Mesendoderm (in vitro differentiated cells): ENCODE measurements around the gene TBC1D3B.
"Not testable (repeated sequence)": the region's sequence is repeated elsewhere in the genome, so short reads cannot be mapped to it uniquely, and the experiment has no call there.

Source experiments
- DNase-seq: peaks from one replicate; pipeline ENCODE4 v3.0.0; 2013
- H2AK5ac ChIP-seq: 2 replicates; pipeline ENCODE4 v1.6.1; 2013; ENCODE audit warnings: low read length, inconsistent platforms
- H2BK120ac ChIP-seq: 2 replicates; pipeline ENCODE4 v1.6.1; 2013; ENCODE audit warnings: low read depth, mild to moderate bottlenecking, low read length, moderate library complexity, mixed read lengths
- H2BK15ac ChIP-seq: replicated peaks from 2 replicates; pipeline ENCODE4 v1.6.1; 2013; ENCODE audit warnings: low read depth, mild to moderate bottlenecking, moderate library complexity
- H2BK5ac ChIP-seq: 2 replicates; pipeline ENCODE4 v1.6.1; 2013; ENCODE audit warnings: low read length, inconsistent platforms
- H3K18ac ChIP-seq: 2 replicates; pipeline ENCODE4 v1.6.1; 2013; ENCODE audit warnings: mild to moderate bottlenecking, low read length, mixed read lengths
- H3K23ac ChIP-seq: one replicate; pipeline ENCODE4 v1.6.1; 2013; ENCODE audit warnings: low read length
- H3K27ac ChIP-seq: 2 replicates; pipeline ENCODE4 v1.5.1; 2013; ENCODE audit warnings: low read depth, mild to moderate bottlenecking, inconsistent platforms, low read length, moderate library complexity
- H3K27me3 ChIP-seq: 2 replicates; pipeline ENCODE4 v1.6.1; 2013; ENCODE audit warnings: low read length, control low read depth, mild to moderate bottlenecking, inconsistent platforms; ENCODE audit not compliant: insufficient read depth, poor library complexity
- H3K36me3 ChIP-seq: 2 replicates; pipeline ENCODE4 v1.6.1; 2013; ENCODE audit warnings: low read length, inconsistent platforms; ENCODE audit not compliant: control insufficient read depth, insufficient read depth
- H3K4ac ChIP-seq: one replicate; pipeline ENCODE4 v1.6.1; 2013; ENCODE audit warnings: low read depth, mild to moderate bottlenecking, low read length, moderate library complexity
- H3K4me1 ChIP-seq: 2 replicates; pipeline ENCODE4 v1.6.1; 2013; ENCODE audit warnings: low read depth, low read length, inconsistent platforms; ENCODE audit not compliant: control insufficient read depth
- H3K4me2 ChIP-seq: 2 replicates; pipeline ENCODE4 v1.6.1; 2013; ENCODE audit warnings: low read length
- H3K4me3 ChIP-seq: 2 replicates; pipeline ENCODE4 v1.5.1; 2013; ENCODE audit warnings: mild to moderate bottlenecking, low read length
- H3K56ac ChIP-seq: one replicate; pipeline ENCODE4 v1.6.1; 2013; ENCODE audit warnings: low read length
- H3K79me1 ChIP-seq: 2 replicates; pipeline ENCODE4 v1.6.1; 2013; ENCODE audit warnings: low read length, inconsistent platforms
- H3K79me2 ChIP-seq: 2 replicates; pipeline ENCODE4 v1.6.1; 2013; ENCODE audit warnings: mild to moderate bottlenecking, low read length; ENCODE audit not compliant: control insufficient read depth, insufficient read depth
- H3K9ac ChIP-seq: 2 replicates; pipeline ENCODE4 v1.6.1; 2013; ENCODE audit warnings: low read length, inconsistent platforms
- H4K5ac ChIP-seq: one replicate; pipeline ENCODE4 v1.6.1; 2013; ENCODE audit warnings: low read length
- H4K8ac ChIP-seq: one replicate; pipeline ENCODE4 v1.6.1; 2013; ENCODE audit warnings: low read depth, mild to moderate bottlenecking, control low read depth, low read length, moderate library complexity
- WGBS: extraction: QIAGEN DNeasy Blood & Tissue Kit; methylation state at CpG from one replicate; pipeline ENCODE4 v1.1.7; 2013; ENCODE audit warnings: low lambda C conversion rate, missing lambda C conversion rate; ENCODE audit not compliant: insufficient coverage; ENCODE audit errors: extremely low coverage; 5-methylcytosine and 5-hydroxymethylcytosine counted together

The TBC1D3B gene

DNA sequence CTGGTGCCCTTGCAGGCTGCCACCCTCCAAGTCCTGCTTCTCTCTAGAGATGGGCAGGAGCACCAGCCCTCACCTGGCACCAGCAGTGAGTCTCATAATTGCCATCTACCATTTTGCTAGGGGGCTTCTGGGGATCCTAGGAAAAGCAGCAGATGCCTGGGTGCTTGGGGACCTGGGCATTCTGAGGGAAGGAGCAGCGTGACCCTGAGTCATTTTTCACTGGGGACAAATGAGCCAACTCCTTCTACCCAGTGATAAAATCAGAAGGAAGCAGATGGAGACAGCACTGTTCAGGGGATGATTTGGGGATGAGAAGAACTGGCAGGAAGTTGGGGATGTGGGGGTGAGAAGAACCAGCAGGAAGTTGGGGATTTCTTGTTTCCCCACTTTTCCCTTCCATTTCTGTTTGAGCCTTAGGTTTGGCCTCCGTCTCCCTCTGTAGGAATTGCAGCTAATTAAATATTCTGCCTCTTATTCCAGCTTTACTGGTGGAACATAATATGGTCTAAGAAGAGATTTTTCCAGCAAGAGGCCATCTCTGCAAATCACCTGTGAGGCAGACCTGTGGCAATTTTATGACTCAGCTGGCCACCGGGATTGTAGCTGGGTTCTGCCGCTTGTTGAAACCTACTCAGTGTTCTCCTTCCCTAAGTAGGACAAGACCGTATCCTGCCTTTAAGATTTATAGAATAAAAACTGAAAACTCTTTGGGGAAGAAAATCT, 11.7 kb upstream of the TBC1D3B start:
- not testable (repeated sequence) for H3K4me1 ChIP-seq, H2BK5ac ChIP-seq, H3K79me1 ChIP-seq, H4K8ac ChIP-seq, H3K23ac ChIP-seq, H3K27ac ChIP-seq, H3K18ac ChIP-seq, H2AK5ac ChIP-seq, H3K9ac ChIP-seq, H3K4me2 ChIP-seq, H4K5ac ChIP-seq, H2BK120ac ChIP-seq, H3K56ac ChIP-seq, H3K36me3 ChIP-seq, H3K79me2 ChIP-seq, H3K4me3 ChIP-seq, H3K27me3 ChIP-seq, H2BK15ac ChIP-seq, DNase-seq, H3K4ac ChIP-seq
- WGBS = no CpG with 5 or more reads among the region's 5 CpGs

DNA sequence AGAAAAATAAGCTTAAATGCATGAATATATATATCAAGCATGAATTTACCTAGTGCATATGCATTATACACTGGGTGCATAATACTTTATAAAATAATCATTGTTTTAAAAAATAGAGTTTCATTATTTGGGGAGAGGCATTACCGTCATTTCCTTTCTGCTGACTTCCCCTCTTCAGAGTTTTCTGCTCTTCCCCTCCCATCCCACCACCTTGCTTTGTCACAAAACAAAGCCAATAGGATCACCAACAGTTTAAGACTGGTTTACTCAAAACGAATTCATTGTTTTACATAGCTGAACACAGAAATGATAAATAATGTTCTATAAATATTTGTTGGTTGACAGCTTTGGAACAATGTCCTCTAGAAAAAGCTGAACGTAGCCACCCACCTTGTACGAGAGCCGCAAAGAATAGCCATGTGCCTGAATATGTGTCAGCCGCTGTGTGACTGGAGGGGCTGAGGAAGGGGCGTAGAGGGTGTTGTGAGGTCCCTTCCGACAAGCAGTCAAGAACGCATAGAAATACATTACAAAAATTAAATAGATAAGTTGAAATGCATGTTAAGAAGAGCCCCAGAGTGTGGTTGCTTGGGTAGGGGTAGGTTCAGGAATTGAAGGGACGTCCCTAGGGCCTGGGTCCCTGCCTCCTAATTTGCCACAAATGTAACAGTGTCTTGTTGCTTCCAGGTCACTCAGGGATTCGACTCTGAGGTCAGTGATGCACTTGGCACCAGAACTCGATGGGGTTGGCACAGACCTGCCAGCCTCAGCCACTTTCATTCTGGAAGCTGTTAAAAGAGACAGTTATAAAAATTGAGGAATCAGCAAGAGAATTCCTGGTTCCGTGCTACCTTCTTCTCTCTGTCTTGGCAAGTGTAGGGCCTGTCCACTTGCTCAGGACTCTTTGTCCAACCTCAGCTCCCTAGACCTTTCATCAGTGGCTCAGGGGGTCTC, 10.7 kb upstream of the TBC1D3B start:
- not testable (repeated sequence) for H2BK5ac ChIP-seq, H3K79me1 ChIP-seq, H3K4me2 ChIP-seq, H2BK120ac ChIP-seq, H3K27ac ChIP-seq, H3K4me1 ChIP-seq, H3K9ac ChIP-seq, H3K56ac ChIP-seq, H2AK5ac ChIP-seq, DNase-seq, H3K79me2 ChIP-seq, H3K4me3 ChIP-seq, H3K18ac ChIP-seq, H3K36me3 ChIP-seq, H3K4ac ChIP-seq, H4K8ac ChIP-seq, H2BK15ac ChIP-seq, H3K23ac ChIP-seq, H4K5ac ChIP-seq, H3K27me3 ChIP-seq
- no CpG with 5 or more reads among the region's 13 CpGs for WGBS

DNA sequence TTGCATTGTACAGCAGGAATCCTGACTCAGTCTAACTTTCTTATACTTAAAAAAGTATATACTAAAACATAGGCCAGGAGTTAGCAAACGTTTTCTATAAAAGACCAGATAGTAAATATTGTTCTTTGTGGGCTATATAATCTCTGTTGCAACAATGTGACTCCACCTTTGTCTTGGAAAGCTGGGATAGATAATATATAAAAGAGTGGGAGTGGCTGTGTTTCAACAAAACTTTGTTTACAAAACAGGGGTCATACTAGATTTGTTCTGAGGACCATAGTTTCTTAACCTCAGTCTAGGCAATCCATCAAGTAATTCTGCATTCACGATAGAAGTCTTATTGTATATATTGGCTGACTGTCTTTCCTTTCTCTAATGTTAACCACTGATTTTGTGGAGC, 9.0 kb upstream of the TBC1D3B start:
- H3K27ac ChIP-seq = no peak overlapping the region
- no peaks in the 10 kb centered on the region for H3K79me2 ChIP-seq
- H3K4me1 ChIP-seq = no peaks in the 10 kb centered on the region
- H2BK5ac ChIP-seq = no peak overlapping the region
- no CpG with 5 or more reads among the region's 2 CpGs for WGBS
- H2AK5ac ChIP-seq = no peak overlapping the region
- no peak overlapping the region for H2BK15ac ChIP-seq
- H3K27me3 ChIP-seq = no peaks in the 10 kb centered on the region
- H4K8ac ChIP-seq = no peak overlapping the region
- H3K56ac ChIP-seq = no peak overlapping the region
- H3K18ac ChIP-seq = no peak overlapping the region
- no peak overlapping the region for H3K4ac ChIP-seq
- no peak overlapping the region for H3K4me2 ChIP-seq
- H2BK120ac ChIP-seq = no peak overlapping the region
- H3K4me3 ChIP-seq = no peak overlapping the region
- DNase-seq = no peak
- no peaks in the 10 kb centered on the region for H3K79me1 ChIP-seq
- no peak overlapping the region for H4K5ac ChIP-seq
- no peak overlapping the region for H3K9ac ChIP-seq
- H3K36me3 ChIP-seq = no peaks in the 10 kb centered on the region
- H3K23ac ChIP-seq = no peak overlapping the region

DNA sequence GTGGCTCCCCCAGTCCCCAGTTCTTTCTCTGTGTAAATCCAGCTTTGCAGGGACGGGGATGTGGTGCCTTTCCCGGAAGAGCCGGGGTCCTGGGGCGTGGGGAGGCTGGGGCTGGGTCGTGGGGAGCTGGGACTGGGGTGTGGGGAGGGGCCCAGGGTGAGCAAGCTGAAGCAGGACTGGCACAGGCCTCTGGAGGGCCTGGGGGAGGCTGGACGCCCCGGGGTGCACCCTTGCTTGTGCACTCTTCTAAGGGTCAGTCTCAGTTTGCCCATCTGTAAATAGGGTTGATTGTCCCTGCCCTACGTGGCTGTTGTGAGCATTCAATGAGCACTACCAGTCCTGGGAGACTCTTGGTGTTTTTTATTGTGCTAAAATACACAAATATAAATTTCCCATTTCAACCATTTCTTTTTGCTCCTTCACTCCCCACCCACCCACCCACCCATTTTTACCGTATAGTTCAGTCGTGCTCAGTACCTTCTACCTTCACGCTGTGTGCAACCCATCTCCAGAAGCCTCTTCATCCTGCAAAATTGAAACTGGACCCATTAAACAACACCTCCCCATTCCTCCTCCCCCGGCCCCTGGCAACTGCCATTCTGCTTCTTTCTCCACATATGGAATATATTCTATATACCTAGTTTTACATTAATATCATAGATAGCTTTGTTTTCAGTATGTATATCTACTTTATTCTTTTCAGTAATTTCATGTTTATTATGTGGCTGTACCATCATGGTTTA, 7.8 kb upstream of the TBC1D3B start:
- no peak for DNase-seq
- H2BK15ac ChIP-seq = no peak overlapping the region
- no peaks in the 10 kb centered on the region for H3K27me3 ChIP-seq

DNA sequence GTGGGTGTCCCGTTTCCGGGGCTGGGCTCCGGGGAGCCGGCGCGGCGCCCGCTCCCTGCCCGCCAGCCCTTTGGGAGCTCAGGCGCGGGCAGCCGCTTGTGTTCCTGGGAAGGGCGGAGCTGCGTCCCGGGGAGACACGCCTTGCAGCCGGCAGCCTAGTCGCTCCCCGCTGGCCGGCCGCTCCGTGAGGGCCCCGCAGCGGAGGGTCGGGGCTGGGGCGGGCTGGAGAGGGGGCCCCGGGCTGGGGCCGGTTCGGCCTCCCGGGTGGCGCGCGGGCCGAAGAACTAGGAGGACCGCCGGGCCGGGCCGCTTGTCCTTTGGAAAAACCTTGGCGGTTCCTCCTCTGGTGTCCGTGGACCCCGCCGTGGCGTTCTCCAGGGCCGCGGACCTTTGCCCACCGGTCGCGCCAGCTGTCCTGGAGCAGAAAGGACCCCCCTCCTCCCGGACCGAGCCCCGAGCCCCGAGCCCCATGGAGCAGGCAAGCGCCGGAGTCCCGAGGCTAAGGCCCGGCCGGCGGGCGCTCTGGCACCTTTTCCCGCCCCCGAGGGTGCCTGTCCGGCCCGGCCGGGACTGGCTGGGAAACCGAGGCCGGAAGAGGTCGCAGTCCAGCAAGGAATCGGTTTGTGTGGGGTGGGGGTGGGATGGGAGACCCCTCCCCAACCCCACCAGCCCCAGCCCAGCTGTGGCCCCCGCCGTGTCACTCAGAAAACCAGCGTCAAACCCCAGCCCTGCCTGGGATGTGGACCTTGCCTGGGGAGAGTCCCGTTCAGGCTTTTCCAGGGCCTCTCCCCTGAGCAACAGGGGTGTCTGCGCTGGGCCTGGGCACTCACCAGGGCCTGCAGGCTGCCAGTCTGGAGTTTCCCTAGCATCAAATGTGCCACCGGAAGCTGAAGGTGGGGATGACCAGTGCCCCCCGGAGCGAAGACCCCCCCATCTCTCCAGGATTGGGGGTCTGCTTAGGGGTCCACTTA, 6.8 kb upstream of the TBC1D3B start:
- no peak overlapping the region for H2BK120ac ChIP-seq
- H3K4me2 ChIP-seq = peak overlapping the region; percentile 59
- H3K18ac ChIP-seq = peak overlapping the region; percentile 30
- peak overlapping the region; percentile 86 for H3K56ac ChIP-seq
- H2AK5ac ChIP-seq = no peak overlapping the region
- no peaks in the 10 kb centered on the region for H3K27me3 ChIP-seq
- peak overlapping the region; percentile 58 for H4K8ac ChIP-seq
- peak; percentile 74 for DNase-seq
- H2BK5ac ChIP-seq = no peak overlapping the region
- no peak overlapping the region for H2BK15ac ChIP-seq
- H3K23ac ChIP-seq = no peak overlapping the region
- H3K27ac ChIP-seq = no peak overlapping the region
- H4K5ac ChIP-seq = no peak overlapping the region
- no peaks in the 10 kb centered on the region for H3K79me1 ChIP-seq
- H3K4me1 ChIP-seq = no peaks in the 10 kb centered on the region
- H3K4me3 ChIP-seq = peak overlapping the region; percentile 39
- no peak overlapping the region for H3K4ac ChIP-seq
- peak overlapping the region; percentile 74 for H3K9ac ChIP-seq
- WGBS = no CpG with 5 or more reads among the region's 76 CpGs
- no peaks in the 10 kb centered on the region for H3K36me3 ChIP-seq
- H3K79me2 ChIP-seq = no peaks in the 10 kb centered on the region

More for the DNA sequence above, 7.8 kb upstream of the TBC1D3B start:
- Histone ChIP-seq H2BK5ac (no peak overlapping the region), H3K4me1 (no peaks in the 10 kb centered on the region), H3K27ac (no peak overlapping the region), H3K36me3 (no peaks in the 10 kb centered on the region), H4K5ac (no peak overlapping the region), H4K8ac (no peak overlapping the region), H3K79me2 (no peaks in the 10 kb centered on the region), H3K56ac (no peak overlapping the region), H3K4me3 (no peak overlapping the region), H3K23ac (no peak overlapping the region), H2AK5ac (no peak overlapping the region), H3K4me2 (no peak overlapping the region), H3K79me1 (no peaks in the 10 kb centered on the region), H3K4ac (no peak overlapping the region), H3K9ac (no peak overlapping the region), H2BK120ac (no peak overlapping the region), H3K18ac (no peak overlapping the region)
- no CpG with 5 or more reads among the region's 12 CpGs for WGBS
